ENCODE results near the gene RSPH1. TPM values are rescaled to one million over a fixed set of nuclear protein-coding genes. Genes with fewer than 3 reads are reported as not detected.

RSPH1 gene
- total RNA-seq, 1 experiment from 2014 or later = 0.51 TPM

GRCh38 chr21:42540396-42540795, 44.4 kb upstream of the RSPH1 start:
- Histone ChIP-seq H3K27ac (ENCODE audit: low read length) (no peak overlapping the region), H3K9me2 (replicated peaks; ENCODE audit: low read length) (no peaks in the 10 kb centered on the region), H2AFZ (ENCODE audit: low read length) (no peak overlapping the region), H3K79me2 (ENCODE audit: low read length) (no peaks in the 10 kb centered on the region), H3K4me1 (ENCODE audit: insufficient read depth, low read length) (no peaks in the 10 kb centered on the region), H3K36me3 (ENCODE audit: low read depth, low read length) (peaks cover 16% of the 10 kb centered on the region; the same call in 1 of the 2 replicates), H3K4me2 (ENCODE audit: low read length) (no peak overlapping the region), H3K9me3 (ENCODE audit: low read length) (no peaks in the 10 kb centered on the region), H4K20me1 (ENCODE audit: low read length) (no peaks in the 10 kb centered on the region), H3K4me3 (ENCODE audit: low read length) (no peak overlapping the region), H3K27me3 (ENCODE audit: low read length) (no peaks in the 10 kb centered on the region), H3K9ac (ENCODE audit: low read length) (no peak overlapping the region), H3F3A (ENCODE audit: low read length, unreplicated experiment) (no peaks in the 10 kb centered on the region)
- intact Hi-C loops (cut with micrococcal nuclease) = no loop called here
- ChIA-PET POLR2A (ENCODE audit: unreplicated experiment) (no interaction called here), CTCF (no interaction called here)
- DNase-seq (no peak), ATAC-seq (no peak)
- BruUV-seq (replicated peaks) = no TSS peak
- TF ChIP-seq EZH2 (IDR thresholded peaks at IDR 0.05; ENCODE audit: low read length, unreplicated experiment) = no peak

GRCh38 chr21:42539931-42540343, 43.9 kb upstream of the RSPH1 start:
- BruUV-seq (replicated peaks) = no TSS peak
- Histone ChIP-seq H3K9me2 (replicated peaks; ENCODE audit: low read length) (no peaks in the 10 kb centered on the region), H3K4me1 (ENCODE audit: insufficient read depth, low read length) (no peaks in the 10 kb centered on the region), H2AFZ (ENCODE audit: low read length) (no peak overlapping the region), H3K27ac (ENCODE audit: low read length) (no peak overlapping the region), H3K9ac (ENCODE audit: low read length) (no peak overlapping the region), H3K4me3 (ENCODE audit: low read length) (no peak overlapping the region), H3K79me2 (ENCODE audit: low read length) (no peaks in the 10 kb centered on the region), H3K36me3 (ENCODE audit: low read depth, low read length) (peaks cover 18% of the 10 kb centered on the region; the same call in 1 of the 2 replicates), H3K4me2 (ENCODE audit: low read length) (no peak overlapping the region), H3K9me3 (ENCODE audit: low read length) (no peaks in the 10 kb centered on the region), H3K27me3 (ENCODE audit: low read length) (no peaks in the 10 kb centered on the region), H3F3A (ENCODE audit: low read length, unreplicated experiment) (no peaks in the 10 kb centered on the region), H4K20me1 (ENCODE audit: low read length) (no peaks in the 10 kb centered on the region)
- ChIA-PET CTCF (no interaction called here), POLR2A (ENCODE audit: unreplicated experiment) (no interaction called here)
- no peak for DNase-seq
- ATAC-seq = no peak
- TF ChIP-seq CTCF (conservative IDR thresholded peaks at IDR 0.05; ENCODE audit: low read depth, low read length) = peak; percentile 33
- TF ChIP-seq EZH2phosphoT487 (IDR thresholded peaks at IDR 0.05; ENCODE audit: borderline replicate concordance, low read length) = no peak
- intact Hi-C loops (cut with micrococcal nuclease) = no loop called here

- Histone ChIP-seq H3K36me3 (ENCODE audit: low read depth, low read length) (peaks cover 18% of the 10 kb centered on the region; the same call in 1 of the 2 replicates), H3K9ac (ENCODE audit: low read length) (no peak overlapping the region), H3K4me2 (ENCODE audit: low read length) (no peak overlapping the region), H3K9me3 (ENCODE audit: low read length) (no peaks in the 10 kb centered on the region), H3K9me2 (replicated peaks; ENCODE audit: low read length) (no peaks in the 10 kb centered on the region), H2AFZ (ENCODE audit: low read length) (no peak overlapping the region), H3K4me3 (ENCODE audit: low read length) (no peak overlapping the region), H3F3A (ENCODE audit: low read length, unreplicated experiment) (no peaks in the 10 kb centered on the region), H3K79me2 (ENCODE audit: low read length) (no peaks in the 10 kb centered on the region), H3K4me1 (ENCODE audit: insufficient read depth, low read length) (no peaks in the 10 kb centered on the region), H4K20me1 (ENCODE audit: low read length) (no peaks in the 10 kb centered on the region), H3K27me3 (ENCODE audit: low read length) (no peaks in the 10 kb centered on the region), H3K27ac (ENCODE audit: low read length) (no peak overlapping the region)
- ATAC-seq = no peak
- no peak for TF ChIP-seq EZH2 (IDR thresholded peaks at IDR 0.05; ENCODE audit: low read length, unreplicated experiment)
- no peak for TF ChIP-seq EZH2phosphoT487 (IDR thresholded peaks at IDR 0.05; ENCODE audit: borderline replicate concordance, low read length)
- no peak for TF ChIP-seq CTCF (conservative IDR thresholded peaks at IDR 0.05; ENCODE audit: low read depth, low read length)
- CTCF ChIA-PET = no interaction called here
- POLR2A ChIA-PET (ENCODE audit: unreplicated experiment) = no interaction called here
- intact Hi-C loops (cut with micrococcal nuclease) = no loop called here
- BruUV-seq (replicated peaks) = no TSS peak
- no peak for DNase-seq
These were observed 43.3 kb upstream of the RSPH1 start for GRCh38 chr21:42539342-42539741.
